Calu3 (cell line): ENCODE measurements around the gene USF2. TPM values are rescaled to one million over a fixed set of nuclear protein-coding genes. Genes with fewer than 3 reads are reported as not detected.

Experiments
- BruUV-seq: library from RNA; stranded (reverse); fragments of 400-500 nt; replicated peaks from 2 replicates; lab custom pipeline; 2021; lab: Mats Ljungman, UMichigan
- CTCF ChIA-PET: fragments of 300-600 bp; sonication (Branson Sonifier 250); formaldehyde crosslinking; loops from one replicate; lab custom pipeline; 2022; ENCODE audit warnings: antibody characterized with exemption; lab: Charles Lee
- DNase-seq: peaks from one replicate; pipeline ENCODE4 v3.0.0; 2022
- H3K27ac Mint-ChIP-seq: one replicate; pipeline ENCODE4 v1.8.0; 2022; ENCODE audit warnings: mixed read lengths; ENCODE audit not compliant: unreplicated experiment
- H3K27me3 Mint-ChIP-seq: one replicate; pipeline ENCODE4 v1.8.0; 2022; ENCODE audit warnings: mixed read lengths; ENCODE audit not compliant: unreplicated experiment
- H3K36me3 Mint-ChIP-seq: one replicate; pipeline ENCODE4 v1.8.0; 2022; ENCODE audit warnings: mild to moderate bottlenecking, moderate library complexity, mixed read lengths; ENCODE audit not compliant: insufficient read depth, unreplicated experiment
- H3K4me1 Mint-ChIP-seq: one replicate; pipeline ENCODE4 v1.8.0; 2022; ENCODE audit warnings: mild to moderate bottlenecking, low read depth, mixed read lengths; ENCODE audit not compliant: unreplicated experiment
- H3K4me3 Mint-ChIP-seq: one replicate; pipeline ENCODE4 v1.8.0; 2022; ENCODE audit warnings: mild to moderate bottlenecking, low read depth, moderate library complexity, mixed read lengths; ENCODE audit not compliant: unreplicated experiment
- H3K9me3 Mint-ChIP-seq: one replicate; pipeline ENCODE4 v1.8.0; 2022; ENCODE audit warnings: low read depth, mixed read lengths; ENCODE audit not compliant: unreplicated experiment
- intact Hi-C: fragments of 100-400 bp; cut with micrococcal nuclease; formaldehyde crosslinking; loops from one replicate; pipeline ENCODE4 v1.10.0; 2022; ENCODE audit not compliant: unreplicated experiment
- total RNA-seq: library from RNA; stranded (reverse); gene quantifications from 2 replicates; pipeline ENCODE4 v1.2.3, GENCODE V29; 2022
- TF ChIP-seq, protein P1 (sequence below): fragments of 200-600 bp; IDR thresholded peaks from one replicate; pipeline ENCODE4 v1.8.0; 2022; ENCODE audit warnings: antibody characterized with exemption; ENCODE audit not compliant: unreplicated experiment

Gene USF2
- total RNA-seq, 1 experiment from 2014 or later = 127 TPM

GRCh38 chr19:35266520-35267352 lies 2.0 kb upstream of the USF2 start:
- Mint-ChIP-seq H3K9me3 (no peaks in the 10 kb centered on the region), H3K36me3 (peaks cover 97% of the 10 kb centered on the region), H3K4me3 (peak overlapping the region; percentile 70), H3K4me1 (peaks cover 9% of the 10 kb centered on the region), H3K27ac (peak overlapping the region; percentile 88), H3K27me3 (no peaks in the 10 kb centered on the region)
- intact Hi-C loops = no loop called here
- TF ChIP-seq, protein P1, sequence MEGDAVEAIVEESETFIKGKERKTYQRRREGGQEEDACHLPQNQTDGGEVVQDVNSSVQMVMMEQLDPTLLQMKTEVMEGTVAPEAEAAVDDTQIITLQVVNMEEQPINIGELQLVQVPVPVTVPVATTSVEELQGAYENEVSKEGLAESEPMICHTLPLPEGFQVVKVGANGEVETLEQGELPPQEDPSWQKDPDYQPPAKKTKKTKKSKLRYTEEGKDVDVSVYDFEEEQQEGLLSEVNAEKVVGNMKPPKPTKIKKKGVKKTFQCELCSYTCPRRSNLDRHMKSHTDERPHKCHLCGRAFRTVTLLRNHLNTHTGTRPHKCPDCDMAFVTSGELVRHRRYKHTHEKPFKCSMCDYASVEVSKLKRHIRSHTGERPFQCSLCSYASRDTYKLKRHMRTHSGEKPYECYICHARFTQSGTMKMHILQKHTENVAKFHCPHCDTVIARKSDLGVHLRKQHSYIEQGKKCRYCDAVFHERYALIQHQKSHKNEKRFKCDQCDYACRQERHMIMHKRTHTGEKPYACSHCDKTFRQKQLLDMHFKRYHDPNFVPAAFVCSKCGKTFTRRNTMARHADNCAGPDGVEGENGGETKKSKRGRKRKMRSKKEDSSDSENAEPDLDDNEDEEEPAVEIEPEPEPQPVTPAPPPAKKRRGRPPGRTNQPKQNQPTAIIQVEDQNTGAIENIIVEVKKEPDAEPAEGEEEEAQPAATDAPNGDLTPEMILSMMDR = no peak
- CTCF ChIA-PET = interaction anchor here (0.6 kb wide), 1 partner anchor 16 kb away, joined by 5 read pairs; no protein-coding TSS in a partner anchor
- no TSS peak for BruUV-seq
- no peak for DNase-seq

DNA sequence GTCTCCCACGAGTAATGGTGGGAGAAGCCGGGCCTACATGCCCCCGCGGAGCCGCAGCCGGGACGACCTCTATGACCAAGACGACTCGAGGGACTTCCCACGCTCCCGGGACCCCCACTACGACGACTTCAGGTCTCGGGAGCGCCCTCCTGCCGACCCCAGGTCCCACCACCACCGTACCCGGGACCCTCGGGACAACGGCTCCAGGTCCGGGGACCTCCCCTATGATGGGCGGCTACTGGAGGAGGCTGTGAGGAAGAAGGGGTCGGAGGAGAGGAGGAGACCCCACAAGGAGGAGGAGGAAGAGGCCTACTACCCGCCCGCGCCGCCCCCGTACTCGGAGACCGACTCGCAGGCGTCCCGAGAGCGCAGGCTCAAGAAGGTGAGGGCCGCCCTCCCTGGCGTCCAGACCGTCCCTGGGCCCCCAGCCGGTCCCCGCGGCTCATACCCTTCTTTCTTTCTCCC lies 1.4 kb upstream of the USF2 start:
- intact Hi-C loops = no loop called here
- H3K9me3 Mint-ChIP-seq = no peaks in the 10 kb centered on the region
- TF ChIP-seq, protein P1 = no peak
- no peaks in the 10 kb centered on the region for H3K27me3 Mint-ChIP-seq
- CTCF ChIA-PET = no interaction called here
- H3K27ac Mint-ChIP-seq = peak overlapping the region; percentile 88
- peaks cover 9% of the 10 kb centered on the region for H3K4me1 Mint-ChIP-seq
- peaks cover 96% of the 10 kb centered on the region for H3K36me3 Mint-ChIP-seq
- peak overlapping the region; percentile 70 for H3K4me3 Mint-ChIP-seq
- TSS peak; percentile 78 for BruUV-seq
- no peak for DNase-seq

- CTCF ChIA-PET = interaction anchor here (0.6 kb wide), 2 partner anchors 10 to 147 kb away, joined by 3 to 6 read pairs; no protein-coding TSS in a partner anchor
- BruUV-seq = no TSS peak
- TF ChIP-seq, protein P1 = no peak
- Mint-ChIP-seq H3K4me1 (peaks cover 9% of the 10 kb centered on the region), H3K36me3 (peaks cover 91% of the 10 kb centered on the region), H3K4me3 (peak overlapping the region; percentile 70), H3K9me3 (no peaks in the 10 kb centered on the region), H3K27me3 (no peaks in the 10 kb centered on the region), H3K27ac (peak overlapping the region; percentile 88)
- intact Hi-C loops = no loop called here
- DNase-seq = peak; percentile 89
These were observed 785 bp upstream of the USF2 start for GRCh38 chr19:35267818-35268535.

GRCh38 chr19:35269438-35270117 lies 816 bp downstream of the USF2 start:
- CTCF ChIA-PET = interaction anchor here (0.7 to 1.6 kb wide), 4 partner anchors 83 to 225 kb away, joined by 3 to 5 read pairs (median 4); no protein-coding TSS in a partner anchor
- peak overlapping the region; percentile 40 for H3K27ac Mint-ChIP-seq
- peak; percentile 98 for DNase-seq
- intact Hi-C loops = no loop called here
- peaks cover 9% of the 10 kb centered on the region for H3K4me1 Mint-ChIP-seq
- no peaks in the 10 kb centered on the region for H3K27me3 Mint-ChIP-seq
- peaks cover 86% of the 10 kb centered on the region for H3K36me3 Mint-ChIP-seq
- H3K9me3 Mint-ChIP-seq = no peaks in the 10 kb centered on the region
- TF ChIP-seq, protein P1 = peak; percentile 98
- no TSS peak for BruUV-seq
- H3K4me3 Mint-ChIP-seq = peak overlapping the region; percentile 70
